ENCODE results near the gene IL1RAPL1.

IL1RAPL1 gene

DNA sequence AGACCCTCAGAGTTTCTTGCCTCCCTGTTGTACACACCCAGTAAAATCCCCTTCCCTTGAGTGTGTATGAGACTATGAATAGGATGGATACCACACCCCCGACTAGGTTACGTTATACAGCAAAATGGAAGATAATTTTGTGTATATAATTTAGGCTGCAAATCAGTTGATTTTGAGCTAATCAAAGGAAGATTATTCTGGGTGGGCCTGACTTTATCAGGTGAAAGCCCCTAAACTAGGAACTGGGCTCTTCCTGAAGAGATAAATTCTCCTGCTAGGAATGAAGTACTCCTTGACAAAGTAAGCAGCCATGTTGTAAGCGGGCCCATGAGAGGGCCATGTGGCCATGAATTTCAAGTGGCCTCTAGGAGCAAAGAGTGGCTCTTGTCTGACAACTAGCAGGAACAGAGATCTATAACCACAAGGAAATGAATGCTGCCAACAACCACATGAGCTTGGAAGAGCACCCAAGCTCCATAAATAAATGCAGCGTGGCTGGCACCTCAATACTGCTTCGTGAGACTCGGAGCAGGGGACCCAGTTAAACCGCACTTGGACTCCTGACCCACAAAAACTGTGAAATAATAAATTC, 646.4 kb downstream of the IL1RAPL1 start:
- in situ Hi-C loops (cut with MboI; ENCODE audit: low sequenced_read_pairs, unreplicated experiment): no loop called here
- no peak for DNase-seq (ENCODE audit: low spot score)
- TF ChIP-seq CTCF (IDR thresholded peaks at IDR 0.05; ENCODE audit: borderline replicate concordance, control extremely low read depth, extremely low read depth, insufficient read depth, missing control alignments): no peak

DNA sequence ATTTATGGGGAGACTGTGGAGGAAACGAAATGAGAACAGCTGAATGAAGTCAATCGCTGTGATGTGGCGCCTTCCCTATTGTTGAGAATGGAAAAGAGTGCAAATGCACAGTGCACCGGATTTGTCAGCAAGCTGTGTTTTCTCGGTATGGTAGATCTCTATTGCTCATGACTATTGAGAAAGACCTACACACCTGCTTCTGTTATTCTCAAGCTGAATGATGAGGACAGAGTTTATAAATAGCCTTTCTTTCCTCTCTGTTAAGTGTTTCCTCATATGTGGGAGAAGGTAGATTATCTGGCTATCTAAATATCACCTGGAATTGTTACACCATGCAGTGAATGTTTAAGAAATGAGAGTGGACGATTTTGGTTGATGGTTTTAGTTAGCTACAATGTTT, 650.7 kb downstream of the IL1RAPL1 start:
- in situ Hi-C loops (cut with MboI; ENCODE audit: low sequenced_read_pairs, unreplicated experiment): no loop called here
- TF ChIP-seq CTCF (IDR thresholded peaks at IDR 0.05; ENCODE audit: borderline replicate concordance, control extremely low read depth, extremely low read depth, insufficient read depth, missing control alignments): no peak
- DNase-seq (ENCODE audit: low spot score): no peak

DNA sequence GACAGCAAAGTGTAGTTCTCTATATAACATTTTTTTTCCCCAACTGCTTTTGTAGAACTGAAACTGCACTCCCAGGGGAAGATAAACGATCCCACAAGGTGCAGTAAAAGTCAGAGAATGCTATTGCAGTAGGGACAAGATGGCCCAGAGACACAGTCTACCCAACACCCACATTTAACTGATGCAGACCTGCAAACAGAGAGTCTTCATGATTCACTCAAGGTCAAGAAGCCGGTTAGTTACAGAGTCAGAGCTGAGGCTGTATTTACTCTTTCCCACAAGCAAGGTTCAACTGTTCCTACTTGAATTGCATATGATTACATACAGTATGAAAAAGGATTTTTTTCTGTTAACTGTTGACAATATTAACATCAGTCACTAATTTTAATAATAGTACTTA, 654.6 kb downstream of the IL1RAPL1 start:
- DNase-seq (ENCODE audit: low spot score): no peak
- no peak for TF ChIP-seq CTCF (IDR thresholded peaks at IDR 0.05; ENCODE audit: borderline replicate concordance, control extremely low read depth, extremely low read depth, insufficient read depth, missing control alignments)
- in situ Hi-C loops (cut with MboI; ENCODE audit: low sequenced_read_pairs, unreplicated experiment): no loop called here

DNA sequence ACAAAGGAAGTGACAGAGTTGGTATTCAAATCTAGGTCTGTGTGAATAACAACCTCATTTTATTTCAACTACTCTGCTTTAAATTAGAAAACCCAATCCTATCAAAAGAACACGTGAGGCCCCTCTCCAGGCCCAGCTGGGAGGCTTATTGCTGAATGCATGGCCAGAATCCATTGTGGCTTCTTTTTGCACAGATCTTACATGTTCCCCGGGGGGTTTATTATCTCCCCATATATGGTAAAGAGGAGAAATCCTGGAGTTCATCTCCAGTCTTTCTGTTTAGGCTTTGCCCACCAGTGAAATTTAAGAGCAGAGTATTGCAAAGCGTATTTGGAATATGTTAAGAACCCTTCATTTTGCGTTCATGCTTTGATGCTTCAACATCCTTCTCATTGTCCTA, 655.6 kb downstream of the IL1RAPL1 start:
- in situ Hi-C loops (cut with MboI; ENCODE audit: low sequenced_read_pairs, unreplicated experiment): no loop called here
- no peak for TF ChIP-seq CTCF (IDR thresholded peaks at IDR 0.05; ENCODE audit: borderline replicate concordance, control extremely low read depth, extremely low read depth, insufficient read depth, missing control alignments)

DNA sequence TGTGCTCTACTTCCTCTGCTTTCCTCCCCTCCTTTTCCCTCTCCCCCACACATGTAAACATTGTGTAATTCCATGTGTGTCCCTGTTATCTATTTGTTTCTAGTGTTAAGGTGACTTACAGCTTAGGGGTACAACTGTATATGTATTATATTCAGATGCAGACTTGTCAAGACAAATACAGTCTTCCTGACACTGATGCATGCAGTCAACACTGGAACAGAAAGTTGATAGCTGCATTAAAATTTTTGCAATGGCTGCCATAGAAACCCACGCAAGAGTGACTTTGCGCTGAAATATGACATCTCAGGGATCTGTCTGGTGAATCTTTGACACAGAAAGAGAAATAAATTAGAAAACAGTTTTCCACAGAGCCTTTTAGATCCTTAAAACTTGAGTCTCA, 656.7 kb downstream of the IL1RAPL1 start:
- in situ Hi-C loops (cut with MboI; ENCODE audit: low sequenced_read_pairs, unreplicated experiment): no loop called here
- DNase-seq (ENCODE audit: low spot score): no peak
- no peak for TF ChIP-seq CTCF (IDR thresholded peaks at IDR 0.05; ENCODE audit: borderline replicate concordance, control extremely low read depth, extremely low read depth, insufficient read depth, missing control alignments)

More for the DNA sequence above, 655.6 kb downstream of the IL1RAPL1 start:
- no peak for DNase-seq (ENCODE audit: low spot score)

GRCh38 chrX:29254515-29254914, 667.3 kb downstream of the IL1RAPL1 start:
- no peak for DNase-seq (ENCODE audit: low spot score)
- no peak for TF ChIP-seq CTCF (IDR thresholded peaks at IDR 0.05; ENCODE audit: borderline replicate concordance, control extremely low read depth, extremely low read depth, insufficient read depth, missing control alignments)
- in situ Hi-C loops (cut with MboI; ENCODE audit: low sequenced_read_pairs, unreplicated experiment): no loop called here

All from GM13976 (cell line).